PC-9 (cell line): ENCODE measurements around the gene SP2.

Experiments used
- CTCF ChIP-seq: fragments of 200-600 bp; sonication (generic); conservative IDR thresholded peaks from 2 replicates; pipeline ENCODE4 v1.6.1; 2017; ENCODE audit warnings: mixed run types, antibody characterized with exemption, mild to moderate bottlenecking, moderate library complexity
- EZH2 ChIP-seq: fragments of 200-600 bp; sonication (generic); IDR thresholded peaks from 2 replicates; pipeline ENCODE4 v1.8.0; 2017; ENCODE audit warnings: antibody characterized with exemption, low read depth

DNA sequence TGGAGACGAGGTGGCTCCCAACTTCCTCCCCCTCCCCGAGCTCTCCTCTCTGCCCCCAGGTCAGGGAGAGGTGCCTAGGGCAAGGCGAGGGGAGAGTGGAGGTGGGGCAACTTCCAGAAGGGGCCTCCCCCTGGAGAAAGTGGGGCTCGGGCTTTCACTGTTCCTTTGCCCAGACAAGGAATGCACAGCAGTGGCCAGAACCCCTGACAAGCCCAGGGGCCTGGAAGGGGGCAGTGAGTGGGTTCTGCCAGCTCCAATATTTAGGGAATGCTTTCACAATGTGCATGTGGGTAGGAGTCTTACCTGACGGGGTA, 11.7 kb upstream of the SP2 start:
- TF ChIP-seq CTCF = no peak
- no peak for TF ChIP-seq EZH2
